ENCODE data around the gene DOCK1.

DOCK1 gene

GRCh38 chr10:127434006-127434405 lies 528.8 kb downstream of the DOCK1 start:
- in situ Hi-C loops (cut with MboI; ENCODE audit: low sequenced_read_pairs), result no loop called here

DNA sequence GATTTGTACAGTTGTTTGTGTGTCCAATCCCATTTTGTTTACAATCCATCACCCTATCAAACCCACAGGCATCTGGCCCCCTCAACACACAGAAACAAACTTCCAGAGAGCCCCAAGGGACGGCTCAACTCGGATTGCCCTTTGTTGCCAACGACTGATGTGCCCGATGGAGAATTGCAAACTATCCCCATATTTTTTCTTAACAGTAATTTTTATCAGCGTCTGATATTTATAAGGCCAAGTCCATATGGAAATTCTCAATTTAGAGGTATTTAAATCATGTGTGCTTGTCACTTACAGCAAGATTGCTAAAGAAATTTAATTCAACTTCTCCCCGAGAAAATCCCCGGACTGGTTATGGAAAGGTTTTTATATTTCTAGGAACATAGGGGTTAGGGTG lies 530.0 kb downstream of the DOCK1 start:
- in situ Hi-C loops (cut with MboI; ENCODE audit: low sequenced_read_pairs), result no loop called here

- in situ Hi-C loops (cut with MboI; ENCODE audit: low sequenced_read_pairs), result no loop called here
Measured at GRCh38 chr10:127440371-127440770, 535.1 kb downstream of the DOCK1 start.

GRCh38 chr10:127441350-127442219 lies 536.4 kb downstream of the DOCK1 start:
- in situ Hi-C loops (cut with MboI; ENCODE audit: low sequenced_read_pairs), result no loop called here

DNA sequence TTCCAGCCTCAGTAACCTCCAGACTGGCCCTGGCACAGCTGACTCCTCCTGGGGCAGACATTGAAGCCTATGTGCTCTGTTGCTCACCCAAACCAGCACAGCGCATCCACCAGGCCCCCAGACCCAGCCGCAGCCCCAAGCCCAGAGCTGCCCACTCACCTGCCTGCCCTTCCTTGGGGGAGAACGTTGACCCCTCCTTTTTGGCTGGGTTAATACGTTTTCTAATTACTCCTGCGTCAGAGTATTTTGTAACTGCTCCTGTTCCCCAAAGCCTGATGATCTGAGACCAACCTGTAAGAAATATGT lies 536.9 kb downstream of the DOCK1 start:
- in situ Hi-C loops (cut with MboI; ENCODE audit: low sequenced_read_pairs), result no loop called here

- in situ Hi-C loops (cut with MboI; ENCODE audit: low sequenced_read_pairs), result no loop called here
Measured at GRCh38 chr10:127444155-127444554, 538.9 kb downstream of the DOCK1 start.

- in situ Hi-C loops (cut with MboI; ENCODE audit: low sequenced_read_pairs), result no loop called here
Measured at GRCh38 chr10:127447197-127447596, 542.0 kb downstream of the DOCK1 start.

- in situ Hi-C loops (cut with MboI; ENCODE audit: low sequenced_read_pairs), result no loop called here
Measured at GRCh38 chr10:127449490-127449889, 544.3 kb downstream of the DOCK1 start.

DNA sequence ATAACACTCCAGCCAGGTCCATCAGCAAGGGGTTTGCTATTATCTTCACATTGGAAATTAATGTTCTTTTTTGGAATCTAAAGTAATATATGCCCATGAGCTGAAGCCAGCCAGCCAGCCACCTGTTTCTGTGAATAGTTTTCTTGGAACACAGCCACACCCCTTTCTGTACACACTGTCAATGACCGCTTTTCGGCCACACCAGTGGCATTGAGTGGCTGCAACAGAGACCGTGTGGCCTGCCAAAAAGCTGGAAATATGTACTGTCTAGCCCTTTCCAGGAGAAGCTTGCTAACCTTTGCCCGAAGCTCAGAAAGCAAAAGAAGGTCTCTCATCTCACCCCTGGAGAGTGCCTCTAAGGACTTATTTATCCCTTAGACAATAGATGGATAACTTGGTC lies 545.4 kb downstream of the DOCK1 start:
- in situ Hi-C loops (cut with MboI; ENCODE audit: low sequenced_read_pairs), result no loop called here

DNA sequence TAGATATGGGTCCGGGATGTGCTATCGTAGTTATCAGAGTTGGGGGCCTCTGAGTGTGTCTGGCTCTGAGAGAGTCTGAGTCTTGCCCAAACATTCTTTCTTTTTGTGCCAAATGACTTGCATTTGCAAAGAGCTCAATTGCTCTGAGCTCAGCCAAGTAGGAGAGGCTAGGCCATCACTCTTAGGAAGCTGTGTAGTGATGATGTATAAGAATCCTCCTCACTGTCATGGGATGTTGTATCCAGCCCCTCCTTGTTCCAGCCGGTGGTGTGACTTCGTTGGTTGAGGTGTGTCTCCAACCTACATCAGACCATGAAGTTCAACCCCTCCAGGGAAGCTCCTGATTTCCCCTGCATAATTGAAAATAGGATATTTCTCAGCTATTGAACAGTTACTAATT lies 546.4 kb downstream of the DOCK1 start:
- in situ Hi-C loops (cut with MboI; ENCODE audit: low sequenced_read_pairs), result no loop called here

GRCh38 chr10:127452568-127452967 lies 547.3 kb downstream of the DOCK1 start:
- in situ Hi-C loops (cut with MboI; ENCODE audit: low sequenced_read_pairs), result no loop called here

GRCh38 chr10:127453706-127454105 lies 548.5 kb downstream of the DOCK1 start:
- in situ Hi-C loops (cut with MboI; ENCODE audit: low sequenced_read_pairs), result no loop called here

DNA sequence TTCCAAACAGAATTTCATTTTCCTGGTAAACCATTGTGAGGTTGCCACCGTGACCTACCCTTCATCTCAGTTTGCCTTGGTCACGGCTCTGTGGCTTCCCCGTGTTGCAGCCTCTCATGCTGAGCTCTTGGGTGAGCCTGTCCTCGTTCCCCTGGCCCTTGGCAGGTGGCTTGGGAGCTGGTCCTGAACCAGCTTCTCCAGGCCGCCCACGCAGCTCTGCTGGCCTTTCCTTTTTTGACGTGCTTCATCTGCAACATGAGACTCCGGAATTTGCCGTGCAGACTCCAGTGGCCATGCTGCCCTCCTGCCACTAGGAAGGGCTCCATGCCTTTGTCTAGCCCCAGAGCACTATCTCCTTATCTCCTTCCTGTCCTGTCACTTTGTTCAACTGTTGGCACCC lies 550.9 kb downstream of the DOCK1 start:
- in situ Hi-C loops (cut with MboI; ENCODE audit: low sequenced_read_pairs), result no loop called here

DNA sequence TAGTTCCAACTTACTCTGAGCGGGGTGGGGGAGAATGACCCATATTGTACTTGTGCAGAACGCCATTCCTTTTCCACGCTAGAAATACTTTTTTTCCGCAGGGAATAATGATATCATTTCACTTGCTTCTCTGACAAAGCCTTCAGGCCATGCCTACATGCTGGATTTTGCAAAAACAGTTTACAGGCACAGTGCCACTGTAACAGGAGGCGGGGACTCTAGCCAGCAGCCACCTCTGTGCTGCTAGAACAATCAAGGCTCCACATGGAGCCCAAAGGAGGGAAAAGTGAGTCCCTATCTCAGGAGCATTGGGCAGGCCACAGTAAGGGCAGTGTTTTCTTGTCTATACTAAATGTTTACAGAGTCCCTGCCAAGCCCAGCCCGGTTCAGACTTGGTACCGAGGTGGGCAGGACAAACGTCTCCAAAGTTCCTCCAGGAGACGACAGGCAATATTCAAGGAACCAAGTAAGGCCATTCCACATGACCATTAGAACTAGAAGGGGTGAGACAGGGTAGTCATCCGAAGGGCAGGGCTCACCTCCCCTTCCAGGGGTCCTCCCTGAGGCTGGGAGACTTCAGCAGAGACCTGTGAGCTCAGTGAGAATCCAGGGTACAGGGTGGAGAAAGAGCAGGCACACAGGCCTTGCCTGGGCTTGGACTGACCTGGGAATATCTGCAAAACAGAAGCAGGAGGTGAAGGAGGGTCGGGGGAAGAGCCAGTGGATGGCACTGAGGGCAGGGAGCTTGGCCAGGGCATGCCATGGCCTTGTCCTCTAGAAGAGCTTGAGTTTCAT lies 553.0 kb downstream of the DOCK1 start:
- in situ Hi-C loops (cut with MboI; ENCODE audit: low sequenced_read_pairs), result no loop called here

DNA sequence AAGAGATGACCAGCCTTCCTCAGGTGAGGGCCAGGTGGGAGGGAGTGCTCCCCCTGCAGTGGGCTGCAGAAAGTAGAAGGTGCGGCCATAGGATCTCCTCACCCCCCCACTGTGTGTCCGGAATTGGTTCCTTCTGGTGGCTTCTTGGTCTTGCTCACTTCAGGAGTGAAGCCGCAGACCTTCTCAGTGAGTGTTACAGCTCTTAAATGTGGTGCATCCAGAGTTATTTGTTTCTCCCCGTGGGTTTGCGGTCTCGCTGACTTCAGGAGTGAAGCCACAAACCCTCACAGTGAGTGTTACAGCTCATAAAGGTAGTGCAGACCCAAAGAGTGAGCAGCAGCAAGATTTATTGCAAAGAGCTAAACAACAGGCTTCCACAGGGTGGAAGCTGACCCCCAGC lies 553.6 kb downstream of the DOCK1 start:
- in situ Hi-C loops (cut with MboI; ENCODE audit: low sequenced_read_pairs), result no loop called here

DNA sequence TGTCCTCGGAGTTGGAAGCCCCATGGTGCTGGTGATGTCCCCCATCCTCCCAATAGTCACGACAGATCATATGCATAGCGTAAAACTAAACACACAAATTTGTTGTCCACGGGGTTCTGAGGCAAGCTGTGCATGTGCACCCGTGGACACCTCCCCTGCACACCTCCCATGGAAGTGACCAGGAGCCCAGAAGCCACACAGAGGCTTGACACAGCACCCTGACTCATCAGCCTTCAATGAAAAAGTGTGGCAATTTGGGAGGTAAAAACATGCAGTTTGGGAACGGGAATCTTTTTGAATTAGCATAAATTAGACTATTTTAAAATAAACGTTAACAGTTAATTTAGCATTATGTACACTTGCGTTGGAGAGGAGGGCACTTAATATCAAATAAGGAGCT lies 554.7 kb downstream of the DOCK1 start:
- in situ Hi-C loops (cut with MboI; ENCODE audit: low sequenced_read_pairs), result no loop called here

- in situ Hi-C loops (cut with MboI; ENCODE audit: low sequenced_read_pairs), result no loop called here
Measured at GRCh38 chr10:127462643-127463295, 557.5 kb downstream of the DOCK1 start.

DNA sequence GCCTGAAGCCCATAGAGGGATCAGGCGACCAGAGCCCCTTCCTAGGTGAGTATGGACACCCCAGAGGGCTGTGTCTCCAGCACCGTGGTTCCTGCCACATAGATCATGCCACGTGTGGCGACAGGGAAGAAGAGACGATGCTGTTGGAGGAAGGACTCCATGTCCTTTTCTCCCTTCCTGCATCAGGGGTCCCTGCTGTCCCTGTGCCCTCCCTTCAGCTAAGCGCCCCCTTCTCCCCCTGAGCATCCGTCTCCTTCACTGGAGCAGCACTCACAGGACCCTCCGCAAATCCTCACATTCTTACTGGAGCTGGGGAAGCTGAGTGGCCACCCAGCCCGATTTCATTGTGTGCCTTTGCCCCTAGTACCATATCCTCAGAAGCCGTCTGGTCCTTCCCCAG lies 558.3 kb downstream of the DOCK1 start:
- in situ Hi-C loops (cut with MboI; ENCODE audit: low sequenced_read_pairs), result no loop called here

- in situ Hi-C loops (cut with MboI; ENCODE audit: low sequenced_read_pairs), result no loop called here
Measured at GRCh38 chr10:127464561-127464960, 559.3 kb downstream of the DOCK1 start.

DNA sequence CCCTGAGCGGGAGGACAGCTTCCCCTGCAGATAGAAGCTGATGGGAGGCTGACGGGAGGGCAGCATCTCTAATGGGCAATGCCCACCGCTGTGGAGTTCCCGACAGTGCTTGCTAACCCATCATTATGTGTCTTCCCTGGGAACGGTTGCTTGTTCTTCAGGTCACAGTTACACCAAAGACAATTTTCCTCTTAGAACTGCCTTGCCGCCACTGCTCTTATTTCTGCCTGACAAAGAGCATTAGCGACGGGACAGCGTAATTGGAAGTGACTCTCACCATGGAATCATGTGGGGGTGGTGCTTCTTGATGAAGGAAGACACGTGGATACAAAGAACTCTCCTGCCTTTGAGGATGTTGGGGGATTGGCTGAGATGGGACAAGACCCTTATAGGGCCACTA lies 562.6 kb downstream of the DOCK1 start:
- in situ Hi-C loops (cut with MboI; ENCODE audit: low sequenced_read_pairs), result no loop called here

DNA sequence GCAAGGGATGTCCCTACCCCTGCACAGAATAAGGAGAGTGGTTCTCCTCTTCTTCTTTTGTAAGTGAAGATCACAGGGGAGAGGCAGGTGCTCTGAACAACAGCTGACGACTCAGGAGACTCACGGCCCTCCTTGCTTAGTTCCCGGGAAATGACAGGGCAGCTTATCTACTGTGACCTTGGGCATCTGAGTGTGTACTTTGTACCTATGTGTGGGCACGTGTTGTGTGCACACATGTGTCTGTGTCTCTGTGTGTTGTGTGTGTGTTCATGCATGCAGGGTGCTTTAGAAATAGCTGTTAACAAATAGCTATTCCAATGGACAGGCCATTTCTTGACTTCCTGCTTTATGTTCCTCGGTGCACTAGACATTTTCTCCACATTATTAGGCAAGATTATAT lies 563.4 kb downstream of the DOCK1 start:
- in situ Hi-C loops (cut with MboI; ENCODE audit: low sequenced_read_pairs), result no loop called here

DNA sequence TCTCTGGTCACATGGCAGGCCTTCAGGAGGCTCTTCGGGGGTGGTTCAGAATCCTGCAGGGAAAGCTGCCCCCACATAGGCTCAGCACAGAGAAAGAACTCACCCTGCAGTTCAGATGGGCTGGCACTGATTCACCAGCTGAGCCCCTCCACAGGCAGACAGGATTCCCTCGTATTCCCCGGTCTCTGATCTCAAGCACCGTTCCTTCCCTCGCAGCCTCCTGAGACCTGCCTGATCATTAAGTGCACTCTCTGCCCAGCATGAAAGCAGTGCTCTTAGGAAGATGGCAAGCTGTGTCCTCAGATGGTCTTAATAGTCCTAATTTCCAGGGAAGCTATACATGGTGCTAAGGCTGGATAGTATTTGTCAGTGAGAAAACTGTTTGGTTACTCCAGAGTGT lies 565.7 kb downstream of the DOCK1 start:
- in situ Hi-C loops (cut with MboI; ENCODE audit: low sequenced_read_pairs), result no loop called here
